IMR-90 (cell line): ENCODE measurements around the gene GGNBP2. TPM values are rescaled to one million over a fixed set of nuclear protein-coding genes. Genes with fewer than 3 reads are reported as not detected.

Experiments used
- ATAC-seq: fragments of 200-7000 bp; cut with Tn5 transposase; 2 replicates; pipeline ENCODE4 v1.9.1; 2020; ENCODE audit warnings: low read depth, mild to moderate bottlenecking, moderate library complexity
- BruUV-seq: library from RNA; stranded (reverse); fragments of 400-500 nt; replicated peaks from 2 replicates; lab custom pipeline; 2021; lab: Mats Ljungman, UMichigan
- CTCF ChIA-PET: fragments of 300-600 bp; formaldehyde crosslinking; extraction: SDS; loops from one replicate; lab custom pipeline; 2021; ENCODE audit warnings: antibody characterized with exemption; lab: Yijun Ruan, JAX
- POLR2A ChIA-PET: fragments of 300-600 bp; sonication (Branson Sonifier 250); formaldehyde crosslinking; loops from one replicate; lab custom pipeline; 2022; ENCODE audit warnings: antibody characterized with exemption; ENCODE audit not compliant: unreplicated experiment; lab: Charles Lee
- DNase-seq: peaks from one replicate; pipeline ENCODE4 v3.0.0; 2013
- H2AFZ ChIP-seq: replicated peaks from 2 replicates; pipeline ENCODE3; 2013; ENCODE audit warnings: low read length, mild to moderate bottlenecking; ENCODE audit not compliant: poor library complexity
- H2AK5ac ChIP-seq: 2 replicates; pipeline ENCODE4 v1.6.1; 2013; ENCODE audit warnings: low read depth, low read length, inconsistent platforms
- H2AK9ac ChIP-seq: replicated peaks from 2 replicates; pipeline ENCODE3; 2013; ENCODE audit warnings: mild to moderate bottlenecking, low read depth, low read length, moderate library complexity; ENCODE audit not compliant: poor library complexity
- H2BK120ac ChIP-seq: 2 replicates; pipeline ENCODE4 v1.6.1; 2013; ENCODE audit warnings: low read depth, low read length, inconsistent platforms
- H2BK15ac ChIP-seq: 3 replicates; pipeline ENCODE4 v1.6.1; 2013; ENCODE audit warnings: low read depth, low read length, inconsistent platforms
- H2BK20ac ChIP-seq: 2 replicates; pipeline ENCODE4 v1.6.1; 2013; ENCODE audit warnings: low read depth, mild to moderate bottlenecking, inconsistent platforms, low read length, moderate library complexity
- H2BK5ac ChIP-seq: 2 replicates; pipeline ENCODE4 v1.6.1; 2013; ENCODE audit warnings: mild to moderate bottlenecking, low read depth, low read length, inconsistent platforms; ENCODE audit not compliant: poor library complexity, severe bottlenecking
- H3K14ac ChIP-seq: replicated peaks from 2 replicates; pipeline ENCODE4 v1.6.1; 2013; ENCODE audit warnings: low read depth, low read length, inconsistent platforms
- H3K18ac ChIP-seq: 2 replicates; pipeline ENCODE4 v1.6.1; 2013; ENCODE audit warnings: low read depth, low read length, control low read depth
- H3K23ac ChIP-seq: 2 replicates; pipeline ENCODE4 v1.6.1; 2013; ENCODE audit warnings: low read depth, low read length, inconsistent platforms
- H3K27ac ChIP-seq: 2 replicates; pipeline ENCODE4 v1.5.1; 2013; ENCODE audit warnings: mild to moderate bottlenecking, control low read depth, low read length; ENCODE audit not compliant: insufficient read depth
- H3K27me3 ChIP-seq: 2 replicates; pipeline ENCODE4 v1.6.1; 2013; ENCODE audit warnings: low read length; ENCODE audit not compliant: control insufficient read depth, insufficient read depth
- H3K36me3 ChIP-seq: 2 replicates; pipeline ENCODE4 v1.6.1; 2013; ENCODE audit warnings: low read length, mixed read lengths; ENCODE audit not compliant: control insufficient read depth, insufficient read depth
- H3K4ac ChIP-seq: 2 replicates; pipeline ENCODE4 v1.6.1; 2013; ENCODE audit warnings: low read depth, low read length, inconsistent platforms
- H3K4me1 ChIP-seq: 2 replicates; pipeline ENCODE4 v1.6.1; 2013; ENCODE audit warnings: low read length, mixed read lengths; ENCODE audit not compliant: control insufficient read depth, insufficient read depth
- H3K4me2 ChIP-seq: 2 replicates; pipeline ENCODE4 v1.6.1; 2013; ENCODE audit warnings: low read depth, mild to moderate bottlenecking, control low read depth, low read length, moderate library complexity
- H3K4me3 ChIP-seq: 2 replicates; pipeline ENCODE4 v1.5.1; 2013; ENCODE audit warnings: low read depth, mild to moderate bottlenecking, control low read depth, low read length, moderate library complexity; ENCODE audit not compliant: insufficient read depth
- H3K56ac ChIP-seq: 2 replicates; pipeline ENCODE4 v1.6.1; 2013; ENCODE audit warnings: low read length, inconsistent platforms; ENCODE audit not compliant: insufficient read depth; ENCODE audit errors: extremely low read depth
- H3K79me1 ChIP-seq, 2 experiments: 2 replicates each; pipeline ENCODE4 v1.6.1; 2013; ENCODE audit warnings: low read length in 2 of 2, inconsistent platforms in 1 of 2, low read depth in 1 of 2
- H3K9ac ChIP-seq: 2 replicates; pipeline ENCODE4 v1.6.1; 2013; ENCODE audit warnings: low read depth, low read length, control low read depth
- H3K9me1 ChIP-seq: 2 replicates; pipeline ENCODE4 v1.6.1; 2013; ENCODE audit warnings: low read length, inconsistent platforms; ENCODE audit not compliant: insufficient read depth
- H3K9me3 ChIP-seq: 2 replicates; pipeline ENCODE4 v1.6.1; 2013; ENCODE audit warnings: low read length; ENCODE audit not compliant: control insufficient read depth, insufficient read depth
- H4K20me1 ChIP-seq: 2 replicates; pipeline ENCODE4 v1.6.1; 2013; ENCODE audit warnings: low read length, inconsistent platforms; ENCODE audit not compliant: insufficient read depth
- H4K5ac ChIP-seq: 2 replicates; pipeline ENCODE4 v1.6.1; 2013; ENCODE audit warnings: mild to moderate bottlenecking, low read depth, low read length, control low read depth
- H4K8ac ChIP-seq, 2 experiments: 2 replicates each; pipeline ENCODE4 v1.6.1; 2013; ENCODE audit warnings: low read depth in 2 of 2, low read length in 2 of 2, control low read depth in 1 of 2, inconsistent platforms in 1 of 2
- H4K91ac ChIP-seq: 2 replicates; pipeline ENCODE4 v1.6.1; 2013; ENCODE audit warnings: low read depth, low read length, inconsistent platforms; ENCODE audit not compliant: insufficient read depth
- MAFK ChIP-seq: IDR thresholded peaks from 2 replicates; pipeline ENCODE4 v1.6.1; 2012; ENCODE audit warnings: low read depth, low read length, improper control_type of control experiment
- MAZ ChIP-seq: IDR thresholded peaks from 2 replicates; pipeline ENCODE4 v1.6.1; 2012; ENCODE audit warnings: low read depth, mild to moderate bottlenecking, low read length, improper control_type of control experiment, moderate library complexity, borderline replicate concordance
- NFE2L2 ChIP-seq: fragments of 150-350 bp; IDR thresholded peaks from 2 replicates; pipeline ENCODE4 v1.6.1; 2016; ENCODE audit warnings: low read depth, mild to moderate bottlenecking, low read length
- POLR2A ChIP-seq: IDR thresholded peaks from 2 replicates; pipeline ENCODE4 v1.6.1; 2012; ENCODE audit warnings: mild to moderate bottlenecking, low read depth, low read length
- USF2 ChIP-seq: fragments of 150-350 bp; IDR thresholded peaks from 2 replicates; pipeline ENCODE4 v1.6.1; 2017; ENCODE audit warnings: mild to moderate bottlenecking, antibody characterized with exemption, low read length, low read depth
- WGBS, 2 experiments: methylation state at CpG; one replicate each; pipeline versions ENCODE4 v1.1.5 to v1.1.7; 2013; ENCODE audit warnings: missing lambda C conversion rate in 2 of 2; ENCODE audit not compliant: insufficient read length in 1 of 2; ENCODE audit errors: extremely low coverage in 2 of 2; 5-methylcytosine and 5-hydroxymethylcytosine counted together
- dilution Hi-C: fragments of 300-500 bp; cut with HindIII; formaldehyde crosslinking; loops from one replicate; pipeline ENCODE4 v1.14.3; 2018; ENCODE audit warnings: low sequenced_read_pairs; ENCODE audit not compliant: unreplicated experiment
- in situ Hi-C: fragments of 300-500 bp; cut with MboI; formaldehyde crosslinking; loops from 3 replicates; pipeline ENCODE4 v1.14.3; 2019; ENCODE audit warnings: low sequenced_read_pairs, inconsistent platforms, mixed read lengths
- intact Hi-C: fragments of 100-400 bp; cut with micrococcal nuclease; formaldehyde crosslinking; loops from 2 replicates; pipeline ENCODE4 v1.10.0; 2022
- polyA plus RNA-seq, 3 experiments: library from polyadenylated mRNA; depleted of rRNA; stranded (reverse); fragments of >200 nt; gene quantifications; 2 replicates each; pipeline ENCODE4 v1.2.3, GENCODE V29; 2012; ENCODE audit warnings: low replicate concordance in 1 of 3
- total RNA-seq: library from RNA; depleted of rRNA; stranded (reverse); fragments of >200 nt; gene quantifications from 2 replicates; pipeline ENCODE4 v1.2.3, GENCODE V29; 2012

The GGNBP2 gene
- total and polyA plus RNA-seq, 2 of the 4 experiments (the other 2 are of a cell fraction) = 40.7 to 56.2 TPM

GRCh38 chr17:36525113-36525512, 19.6 kb upstream of the GGNBP2 start:
- no peak overlapping the region for H2BK120ac ChIP-seq
- TF ChIP-seq POLR2A (no peak), USF2 (peak; percentile 26; the same call in 1 of the 2 replicates), MAZ (no peak), MAFK (no peak), NFE2L2 (no peak)
- ATAC-seq (no peak), DNase-seq (peak; percentile 65)
- no peak overlapping the region for H4K91ac ChIP-seq
- no peak overlapping the region for H3K14ac ChIP-seq
- no peak overlapping the region for H3K9ac ChIP-seq
- no peaks in the 10 kb centered on the region for H3K27me3 ChIP-seq
- no CpG with 5 or more reads among the region's 2 CpGs for WGBS, 2 experiments
- in situ Hi-C loops (no loop called here), dilution Hi-C loops (no loop called here), intact Hi-C loops (no loop called here)
- no peak overlapping the region for H3K18ac ChIP-seq
- peaks cover 12 to 28% of the 10 kb centered on the region in 2 experiments for H3K79me1 ChIP-seq
- H3K4me1 ChIP-seq = no peaks in the 10 kb centered on the region
- H2BK15ac ChIP-seq = no peak overlapping the region
- peaks cover 30% of the 10 kb centered on the region for H3K36me3 ChIP-seq
- ChIA-PET POLR2A (no interaction called here), CTCF (no interaction called here)
- H4K5ac ChIP-seq = no peak overlapping the region
- H2AFZ ChIP-seq = no peak overlapping the region
- no peak overlapping the region for H4K8ac ChIP-seq
- H3K27ac ChIP-seq = no peak overlapping the region
- no peak overlapping the region for H2BK5ac ChIP-seq
- H3K4me3 ChIP-seq = no peak overlapping the region
- no peak overlapping the region for H2AK9ac ChIP-seq
- H3K9me3 ChIP-seq = no peaks in the 10 kb centered on the region
- no peak overlapping the region for H2BK20ac ChIP-seq
- BruUV-seq = no TSS peak
- no peak overlapping the region for H3K4me2 ChIP-seq
- H2AK5ac ChIP-seq = no peak overlapping the region
- no peak overlapping the region for H3K4ac ChIP-seq
- no peak overlapping the region for H3K56ac ChIP-seq
- H4K20me1 ChIP-seq = peaks cover 6% of the 10 kb centered on the region
- H3K23ac ChIP-seq = no peak overlapping the region
- peaks cover 13% of the 10 kb centered on the region for H3K9me1 ChIP-seq
